Measurements from ENCODE around the gene C11orf91.

- TF ChIP-seq CTCF (IDR thresholded peaks at IDR 0.05) (no peak), POLR2AphosphoS5 (IDR thresholded peaks at IDR 0.05; ENCODE audit: low read depth, low read length) (no peak), REST (IDR thresholded peaks at IDR 0.05; ENCODE audit: insufficient read depth in 1 of 2, low read depth in 2 of 2, low read length in 1 of 2) (no peak), SIN3A (IDR thresholded peaks at IDR 0.05; ENCODE audit: borderline replicate concordance, insufficient read depth, low read depth, low read length) (no peak)
These were observed 24.9 kb upstream of the C11orf91 start for GRCh38 chr11:33725496-33725895.
